ENCODE data around the gene TSPAN5.

- TF ChIP-seq POLR2A (IDR thresholded peaks at IDR 0.05) (no peak), CTCF (IDR thresholded peaks at IDR 0.05) (no peak), POLR2AphosphoS5 (IDR thresholded peaks at IDR 0.05) (no peak)
These were observed 35.7 kb upstream of the TSPAN5 start for GRCh38 chr4:98694076-98694475.

Data from prostate gland (tissue), 2 donors.